D341Med (cell line): Measurements from ENCODE around the gene TCEA2.
A peak's percentile ranks its signal among the peaks of the same experiment; 100 is the strongest.

Source experiments
- DNase-seq: peaks from one replicate; pipeline ENCODE4 v3.0.0; 2012; ENCODE audit warnings: low spot score

The TCEA2 gene

GRCh38 chr20:64035933-64036345, 27.1 kb upstream of the TCEA2 start, which contains the start of gene C20orf204:
C20orf204 (plus strand) TSS chr20:64036182; CDS start chr20:64036324, 142 bp downstream.
- DNase-seq = no peak

- no peak for DNase-seq
Measured at GRCh38 chr20:64036346-64037198, 26.4 kb upstream of the TCEA2 start.

GRCh38 chr20:64037199-64037497, 25.9 kb upstream of the TCEA2 start:
- DNase-seq = no peak

GRCh38 chr20:64037498-64038213, 25.3 kb upstream of the TCEA2 start:
- DNase-seq = no peak

- no peak for DNase-seq
Measured at GRCh38 chr20:64038224-64038564, 24.8 kb upstream of the TCEA2 start.

GRCh38 chr20:64038565-64039292, 24.3 kb upstream of the TCEA2 start:
- DNase-seq = peak; percentile 95

GRCh38 chr20:64039293-64040160, 23.5 kb upstream of the TCEA2 start:
- DNase-seq = no peak

- no peak for DNase-seq
Measured at GRCh38 chr20:64040231-64041039, 22.6 kb upstream of the TCEA2 start.

GRCh38 chr20:64041040-64041780, 21.8 kb upstream of the TCEA2 start:
- DNase-seq = no peak

GRCh38 chr20:64041781-64042053, 21.3 kb upstream of the TCEA2 start:
- no peak for DNase-seq

GRCh38 chr20:64042054-64042781, 20.8 kb upstream of the TCEA2 start:
- DNase-seq = no peak

GRCh38 chr20:64043768-64044167, 19.2 kb upstream of the TCEA2 start:
- DNase-seq = no peak

- DNase-seq = no peak
Measured at GRCh38 chr20:64044484-64045247, 18.3 kb upstream of the TCEA2 start.

GRCh38 chr20:64045346-64046011, 17.5 kb upstream of the TCEA2 start:
- no peak for DNase-seq

- no peak for DNase-seq
Measured at GRCh38 chr20:64047046-64047389, 16.0 kb upstream of the TCEA2 start.

GRCh38 chr20:64047968-64048401, 15.0 kb upstream of the TCEA2 start:
- no peak for DNase-seq

- peak; percentile 72 for DNase-seq
Measured at GRCh38 chr20:64048402-64049044, 14.5 kb upstream of the TCEA2 start.
